Measurements from ENCODE around the gene JMJD4.

Gene JMJD4

DNA sequence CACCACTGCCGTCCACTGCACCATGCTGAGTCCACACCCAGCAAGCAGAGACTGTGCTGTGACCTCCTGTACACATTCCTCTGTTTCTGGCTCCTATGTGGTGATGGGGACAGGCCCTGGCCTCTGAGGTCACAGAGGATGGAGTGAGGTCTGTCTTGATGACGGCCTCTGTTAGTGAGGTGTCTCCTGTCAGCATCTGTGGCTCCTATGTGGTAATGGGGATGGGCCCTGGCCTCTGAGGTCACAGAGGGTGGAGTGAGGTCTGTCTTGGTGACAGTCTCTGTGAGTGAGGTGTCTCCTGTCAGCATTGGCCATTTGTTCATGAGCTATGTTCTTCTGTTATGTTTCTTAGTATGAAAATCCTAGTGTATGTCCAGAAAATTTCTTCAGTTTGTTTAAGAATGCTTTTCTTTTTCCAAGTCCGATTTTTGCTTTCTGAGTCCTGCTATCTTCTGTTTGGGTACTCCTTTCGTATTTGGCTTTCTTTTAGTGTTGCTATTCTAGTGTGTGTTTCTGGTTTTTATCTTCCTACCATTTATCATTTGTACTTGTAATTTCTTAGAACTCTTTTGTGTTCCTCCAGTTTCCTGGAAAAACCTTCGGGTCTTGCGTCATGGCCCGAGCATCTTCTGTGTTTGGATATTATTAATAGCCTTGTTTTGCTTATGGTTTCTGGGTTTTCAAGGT, 13.5 kb upstream of the JMJD4 start:
- peak; percentile 35 for DNase-seq

GRCh38 chr1:227747948-227748495, 12.9 kb upstream of the JMJD4 start:
- no peak for DNase-seq

DNA sequence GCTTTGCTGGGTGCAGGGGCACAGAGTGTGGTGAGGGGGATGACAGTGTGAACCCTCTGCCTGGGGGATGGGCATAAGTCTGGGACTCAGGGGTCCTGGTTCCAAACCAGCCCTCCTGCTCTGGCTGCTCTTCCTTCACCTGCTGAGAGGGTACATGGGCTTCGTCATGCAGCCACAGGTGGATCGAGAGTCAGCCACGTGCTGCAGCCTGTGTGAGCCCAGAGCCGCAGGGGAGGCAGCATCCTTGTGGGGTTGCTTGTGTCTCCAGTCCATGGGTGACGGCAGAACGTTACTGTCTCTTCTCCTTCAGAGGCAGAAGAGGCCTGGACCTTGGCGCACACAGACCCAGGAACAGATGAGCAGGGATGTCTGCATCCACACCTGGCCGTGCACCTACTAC, 12.3 kb upstream of the JMJD4 start:
- DNase-seq, result no peak

GRCh38 chr1:227746676-227747075, 11.6 kb upstream of the JMJD4 start:
- DNase-seq, result no peak

DNA sequence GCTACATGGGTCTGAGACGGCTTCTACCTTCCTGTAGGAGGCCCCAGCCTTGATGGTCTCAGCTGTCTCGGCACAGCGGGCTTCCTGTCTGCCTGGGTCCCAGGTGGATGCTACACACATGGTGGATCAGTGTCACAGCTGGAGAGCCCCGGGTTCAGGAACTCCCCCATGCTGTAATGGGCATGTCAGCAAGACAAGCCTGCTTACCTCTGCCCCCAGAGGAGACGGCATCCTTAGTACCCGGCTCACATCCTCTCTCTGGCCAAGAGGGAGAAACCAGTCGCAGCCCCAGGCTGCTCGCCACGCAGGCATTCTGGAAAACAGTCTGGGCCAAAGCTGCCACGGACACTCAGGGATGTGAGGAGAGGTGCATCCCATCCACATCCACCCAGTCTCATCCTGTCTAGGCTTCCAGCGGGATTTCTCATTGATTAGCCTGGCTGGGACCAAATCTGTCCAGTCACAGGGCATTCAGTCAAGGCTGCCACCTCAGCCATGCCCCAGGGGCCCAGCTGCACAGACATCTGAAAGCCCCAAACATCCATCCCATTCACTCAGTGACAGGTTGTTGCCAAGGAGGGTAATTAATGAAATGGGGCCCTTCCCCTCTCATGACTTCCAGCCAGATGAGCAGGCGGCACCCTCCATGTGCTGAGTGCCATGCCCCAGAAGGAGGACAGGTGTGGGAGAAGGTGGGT, 10.6 kb upstream of the JMJD4 start:
- DNase-seq, result no peak

DNA sequence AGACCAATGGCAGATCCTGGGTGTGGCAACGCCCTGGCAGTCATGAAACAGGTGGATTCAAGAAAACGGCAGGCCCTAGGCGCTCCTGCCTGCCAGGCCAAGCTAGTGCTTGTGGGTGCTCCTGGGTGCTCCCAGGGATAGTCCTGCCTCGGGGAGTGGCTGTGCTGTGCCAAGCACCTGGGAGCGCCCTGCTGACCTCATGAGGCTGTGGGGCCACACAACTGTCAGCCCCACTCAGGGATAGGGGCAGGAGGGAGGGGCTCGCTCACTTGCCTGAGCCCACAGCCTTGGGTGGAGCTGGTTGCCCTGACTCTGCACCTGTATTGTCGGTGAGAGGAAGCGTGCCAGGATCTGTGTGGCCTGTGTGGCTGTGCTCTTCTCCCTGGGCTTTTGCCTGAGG, 9.6 kb upstream of the JMJD4 start:
- no peak for DNase-seq

GRCh38 chr1:227742738-227743715, 7.9 kb upstream of the JMJD4 start:
- no peak for DNase-seq

GRCh38 chr1:227741166-227741870, 6.2 kb upstream of the JMJD4 start:
- no peak for DNase-seq

DNA sequence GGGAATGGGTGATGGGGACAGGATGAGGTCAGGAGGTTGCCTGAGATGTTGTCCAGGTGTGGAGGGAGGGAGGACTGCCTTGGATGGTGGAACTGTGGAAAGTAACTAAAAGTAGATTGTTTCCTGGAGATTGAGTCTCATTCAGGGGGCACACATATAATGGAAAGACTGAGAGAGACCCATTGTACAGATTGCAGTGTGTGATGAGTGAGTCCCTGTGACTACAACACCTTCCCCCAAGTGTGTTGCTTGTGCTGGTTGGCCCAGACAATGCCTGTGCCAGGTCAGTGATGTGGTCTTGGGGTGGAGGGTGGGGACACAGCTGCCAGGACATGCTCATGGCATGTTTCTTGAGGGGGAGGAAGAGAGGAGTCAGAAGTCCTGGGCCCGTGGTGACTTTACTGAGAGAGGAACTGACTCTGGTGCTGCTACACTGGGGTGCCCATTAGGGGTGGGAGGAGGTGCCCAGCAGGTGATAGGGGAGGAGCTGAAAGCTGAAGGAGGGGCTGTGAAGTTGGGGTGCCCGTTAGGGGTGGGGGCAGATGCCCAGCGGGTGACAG, 5.4 kb upstream of the JMJD4 start:
- no peak for DNase-seq

GRCh38 chr1:227739636-227740035, 4.5 kb upstream of the JMJD4 start:
- no peak for DNase-seq

DNA sequence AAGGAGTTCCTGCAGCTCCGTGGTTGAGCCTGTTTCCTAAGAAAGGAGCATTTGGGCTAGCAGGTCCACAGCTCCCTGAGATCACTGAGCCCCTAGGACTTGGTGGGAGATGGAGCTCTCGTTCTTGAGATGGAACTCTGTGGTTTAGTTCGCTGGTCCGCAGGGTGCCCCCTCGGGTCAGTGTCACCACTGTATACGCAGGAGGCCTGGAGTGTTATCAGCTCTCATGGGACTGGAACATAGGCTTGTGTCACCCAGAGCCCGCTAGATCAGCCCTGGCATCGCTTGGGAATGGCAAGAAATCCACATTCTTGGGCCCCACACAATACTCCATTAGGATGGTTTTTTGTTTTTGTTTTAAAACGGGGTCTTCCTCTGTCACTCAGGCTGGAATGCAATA, 3.7 kb upstream of the JMJD4 start:
- no peak for DNase-seq

- DNase-seq, result no peak
Observed at GRCh38 chr1:227736814-227737432, 1.8 kb upstream of the JMJD4 start.

GRCh38 chr1:227735539-227736285, 610 bp upstream of the JMJD4 start:
- DNase-seq, result no peak

GRCh38 chr1:227734546-227734855, 601 bp downstream of the JMJD4 start:
- no peak for DNase-seq

- no peak for DNase-seq
Observed at GRCh38 chr1:227733751-227734545, 1.2 kb downstream of the JMJD4 start.

DNA sequence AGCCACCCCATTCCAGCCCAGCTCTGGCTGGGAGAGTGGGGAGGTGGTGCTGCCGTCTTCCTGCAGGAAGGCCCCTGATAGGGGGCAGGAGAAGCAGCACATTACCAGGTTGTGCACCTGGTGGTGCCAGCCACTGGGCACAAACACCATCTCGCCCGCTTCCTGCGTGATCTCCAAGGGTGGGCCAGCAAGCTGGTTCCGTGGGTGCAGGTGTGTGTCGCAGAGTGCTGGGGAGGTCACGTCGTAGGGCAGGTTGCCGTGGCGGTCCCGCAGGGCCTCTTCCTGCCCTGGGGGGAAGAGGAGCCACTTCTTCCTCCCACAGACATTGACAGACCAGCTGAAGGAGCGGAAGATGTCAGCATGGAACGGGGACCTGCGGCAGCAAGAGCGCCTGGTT, 1.8 kb downstream of the JMJD4 start:
- no peak for DNase-seq

GRCh38 chr1:227732586-227733308, 2.4 kb downstream of the JMJD4 start:
- no peak for DNase-seq

DNA sequence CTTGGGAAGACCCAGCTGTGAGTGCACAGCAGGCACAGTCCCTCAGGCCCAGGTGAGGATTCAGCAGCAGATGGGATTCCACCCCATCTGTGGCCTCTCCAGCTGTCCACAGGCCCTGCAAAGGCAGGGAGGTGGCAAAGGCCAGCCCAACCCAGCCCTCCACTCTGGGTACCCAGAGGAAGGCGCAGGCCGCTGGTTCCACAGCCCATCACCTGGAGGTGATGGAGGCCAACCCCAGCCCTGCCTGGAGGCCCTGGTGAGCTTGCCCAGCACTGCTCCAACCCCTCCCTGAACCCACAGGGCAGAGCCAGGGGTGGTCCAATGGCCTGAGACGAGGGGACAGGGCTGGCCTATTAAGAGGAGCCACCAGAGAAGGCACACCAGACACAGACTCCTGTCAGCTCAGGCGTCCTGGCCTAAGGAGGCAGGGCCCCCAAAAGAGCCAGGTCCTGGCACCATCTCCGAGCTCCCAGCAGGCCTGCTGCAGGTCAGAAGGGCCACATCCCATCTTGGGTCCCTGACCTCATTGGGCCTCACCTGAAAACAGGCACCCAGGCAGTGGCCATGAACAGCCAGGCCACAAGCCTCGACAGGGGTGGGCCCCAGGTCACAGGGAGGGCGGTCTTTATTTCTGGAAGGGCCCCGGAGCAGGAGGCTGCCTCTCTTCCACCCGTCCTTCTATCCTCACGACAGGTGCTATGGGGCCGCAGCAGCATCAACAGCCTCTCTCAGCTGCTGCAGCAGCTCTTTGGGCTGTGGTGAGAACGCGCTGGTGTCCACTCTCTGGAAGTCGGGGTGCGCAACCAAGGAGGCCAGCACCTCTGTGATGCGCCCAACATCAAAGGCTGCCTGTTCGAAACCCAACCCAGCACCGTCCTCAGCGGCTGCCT, 3.2 kb downstream of the JMJD4 start:
- DNase-seq, result no peak

DNA sequence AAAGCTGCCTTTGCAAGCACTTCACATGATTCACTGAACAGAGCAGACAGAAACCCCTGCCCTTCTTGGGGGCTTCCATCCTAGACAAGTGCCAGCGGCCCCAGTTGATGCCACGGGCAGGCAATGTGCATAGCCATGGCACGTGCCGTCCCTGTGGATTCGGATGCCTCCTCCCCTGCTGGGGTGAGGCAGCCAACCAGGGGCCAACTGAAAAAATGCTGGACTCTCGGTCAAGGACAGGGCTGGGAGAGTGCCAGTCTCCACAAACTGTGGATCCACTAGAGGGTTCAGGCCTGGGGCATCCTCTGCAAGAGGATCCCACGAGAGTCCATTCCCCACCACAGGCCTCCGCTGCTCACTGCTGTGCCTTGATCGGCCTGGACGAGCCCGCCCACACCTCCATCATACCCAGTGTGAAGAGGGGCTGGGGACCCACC, 3.8 kb downstream of the JMJD4 start:
- no peak for DNase-seq
